Measurements from ENCODE around the gene DRC3.
"Not testable (repeated sequence)": the region's sequence is repeated elsewhere in the genome, so short reads cannot be mapped to it uniquely, and the experiment has no call there.

Gene DRC3

DNA sequence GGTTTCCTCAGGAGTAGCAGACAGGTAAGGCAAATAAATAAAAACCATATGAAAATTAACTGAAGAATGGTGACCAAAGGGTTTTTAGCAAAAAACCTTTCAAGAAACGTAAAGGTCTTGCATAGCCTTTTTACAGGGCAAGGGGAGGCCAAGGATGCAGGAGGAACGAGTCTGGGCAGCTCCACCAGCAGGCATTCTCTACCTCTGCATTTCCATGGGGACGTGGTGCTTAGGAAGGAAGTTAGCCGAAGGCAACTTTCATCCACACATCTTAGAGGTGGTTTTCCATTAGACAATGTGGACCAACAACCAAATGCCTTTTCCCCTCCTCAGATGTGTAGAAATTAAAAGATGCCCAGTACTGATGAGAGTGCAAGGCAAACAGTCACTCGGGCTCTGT lies 21.1 kb upstream of the DRC3 start:
- Histone ChIP-seq H3K27me3 (ENCODE audit: insufficient read depth, low read length, poor library complexity, severe bottlenecking) (no peaks in the 10 kb centered on the region), H3K4me3 (ENCODE audit: low read length, poor library complexity, severe bottlenecking) (no peak overlapping the region), H3K4me1 (ENCODE audit: insufficient read depth, low read length, poor library complexity, severe bottlenecking) (no peaks in the 10 kb centered on the region), H3K9ac (ENCODE audit: low read depth, low read length, poor library complexity, severe bottlenecking) (no peak overlapping the region), H3K36me3 (ENCODE audit: insufficient read depth, low read length) (no peaks in the 10 kb centered on the region), H3K79me2 (ENCODE audit: insufficient read depth, low read length) (no peaks in the 10 kb centered on the region), H3K9me3 (ENCODE audit: insufficient read depth, low read depth, low read length) (no peaks in the 10 kb centered on the region), H3K9me2 (replicated peaks; ENCODE audit: low read depth, low read length) (no peaks in the 10 kb centered on the region), H2AFZ (ENCODE audit: low read length) (no peak overlapping the region), H4K20me1 (ENCODE audit: insufficient read depth, low read length, poor library complexity, severe bottlenecking) (no peaks in the 10 kb centered on the region), H3K4me2 (ENCODE audit: low read depth, low read length, poor library complexity, severe bottlenecking) (no peak overlapping the region), H3F3A (ENCODE audit: low read depth) (no peaks in the 10 kb centered on the region)
- no peak for TF ChIP-seq EZH2phosphoT487 (IDR thresholded peaks at IDR 0.05; ENCODE audit: borderline replicate concordance)
- TF ChIP-seq, protein P1, sequence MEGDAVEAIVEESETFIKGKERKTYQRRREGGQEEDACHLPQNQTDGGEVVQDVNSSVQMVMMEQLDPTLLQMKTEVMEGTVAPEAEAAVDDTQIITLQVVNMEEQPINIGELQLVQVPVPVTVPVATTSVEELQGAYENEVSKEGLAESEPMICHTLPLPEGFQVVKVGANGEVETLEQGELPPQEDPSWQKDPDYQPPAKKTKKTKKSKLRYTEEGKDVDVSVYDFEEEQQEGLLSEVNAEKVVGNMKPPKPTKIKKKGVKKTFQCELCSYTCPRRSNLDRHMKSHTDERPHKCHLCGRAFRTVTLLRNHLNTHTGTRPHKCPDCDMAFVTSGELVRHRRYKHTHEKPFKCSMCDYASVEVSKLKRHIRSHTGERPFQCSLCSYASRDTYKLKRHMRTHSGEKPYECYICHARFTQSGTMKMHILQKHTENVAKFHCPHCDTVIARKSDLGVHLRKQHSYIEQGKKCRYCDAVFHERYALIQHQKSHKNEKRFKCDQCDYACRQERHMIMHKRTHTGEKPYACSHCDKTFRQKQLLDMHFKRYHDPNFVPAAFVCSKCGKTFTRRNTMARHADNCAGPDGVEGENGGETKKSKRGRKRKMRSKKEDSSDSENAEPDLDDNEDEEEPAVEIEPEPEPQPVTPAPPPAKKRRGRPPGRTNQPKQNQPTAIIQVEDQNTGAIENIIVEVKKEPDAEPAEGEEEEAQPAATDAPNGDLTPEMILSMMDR (conservative IDR thresholded peaks at IDR 0.05; ENCODE audit: low read length) = no peak

DNA sequence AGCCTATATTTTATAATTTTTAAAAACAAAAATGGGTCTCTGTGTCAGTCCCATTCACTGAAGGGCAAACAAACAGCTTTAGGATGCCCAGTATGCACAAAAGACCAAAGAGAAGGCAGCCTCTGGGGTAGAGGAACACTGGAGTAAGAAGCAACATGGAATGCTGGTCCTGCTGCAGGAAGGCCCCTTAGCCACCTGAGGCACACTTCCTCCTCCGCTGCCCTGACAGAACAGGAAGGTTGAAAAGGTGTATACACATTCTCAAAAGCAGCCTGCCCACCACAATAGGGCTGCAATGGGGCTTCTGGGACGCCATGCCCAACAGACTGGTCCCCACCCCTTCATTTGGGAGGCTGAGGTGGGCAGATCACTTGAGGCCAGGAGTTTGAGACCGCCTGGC lies 20.0 kb upstream of the DRC3 start:
- Histone ChIP-seq H3K36me3 (ENCODE audit: insufficient read depth, low read length) (no peaks in the 10 kb centered on the region), H3K27me3 (ENCODE audit: insufficient read depth, low read length, poor library complexity, severe bottlenecking) (no peaks in the 10 kb centered on the region), H3K79me2 (ENCODE audit: insufficient read depth, low read length) (peaks cover 6% of the 10 kb centered on the region; the same call in 1 of the 2 replicates), H3K4me2 (ENCODE audit: low read depth, low read length, poor library complexity, severe bottlenecking) (no peak overlapping the region), H3K4me3 (ENCODE audit: low read length, poor library complexity, severe bottlenecking) (no peak overlapping the region), H3K9me2 (replicated peaks; ENCODE audit: low read depth, low read length) (no peaks in the 10 kb centered on the region), H3K9ac (ENCODE audit: low read depth, low read length, poor library complexity, severe bottlenecking) (no peak overlapping the region), H2AFZ (ENCODE audit: low read length) (no peak overlapping the region), H3F3A (ENCODE audit: low read depth) (no peaks in the 10 kb centered on the region), H3K9me3 (ENCODE audit: insufficient read depth, low read depth, low read length) (no peaks in the 10 kb centered on the region), H3K4me1 (ENCODE audit: insufficient read depth, low read length, poor library complexity, severe bottlenecking) (no peaks in the 10 kb centered on the region), H4K20me1 (ENCODE audit: insufficient read depth, low read length, poor library complexity, severe bottlenecking) (no peaks in the 10 kb centered on the region)
- no peak for TF ChIP-seq EZH2phosphoT487 (IDR thresholded peaks at IDR 0.05; ENCODE audit: borderline replicate concordance)
- TF ChIP-seq, protein P1 (conservative IDR thresholded peaks at IDR 0.05; ENCODE audit: low read length) = no peak; the same call in 1 of the 2 replicates

DNA sequence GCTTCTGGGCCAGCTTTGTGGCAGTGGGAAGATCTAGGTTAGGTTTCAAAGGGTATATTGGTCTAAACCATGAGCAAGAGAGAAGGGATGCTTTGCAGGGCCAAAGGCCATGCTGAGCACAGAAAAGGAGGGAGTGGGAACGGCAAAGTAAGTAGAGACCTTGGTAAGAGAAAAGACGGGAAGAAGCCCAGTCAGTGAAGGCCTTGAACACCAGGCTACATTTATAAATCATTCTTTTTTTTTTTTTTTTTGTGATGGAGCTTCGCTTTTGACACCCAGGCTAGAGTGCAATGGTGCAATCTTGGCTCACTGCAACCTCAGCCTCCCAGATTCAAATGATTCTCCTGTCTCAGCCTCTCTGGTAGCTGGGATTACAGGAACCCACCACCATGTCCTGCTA lies 18.6 kb upstream of the DRC3 start:
- Histone ChIP-seq H3K9me3 (ENCODE audit: insufficient read depth, low read depth, low read length) (no peaks in the 10 kb centered on the region), H3K4me2 (ENCODE audit: low read depth, low read length, poor library complexity, severe bottlenecking) (no peak overlapping the region)

DNA sequence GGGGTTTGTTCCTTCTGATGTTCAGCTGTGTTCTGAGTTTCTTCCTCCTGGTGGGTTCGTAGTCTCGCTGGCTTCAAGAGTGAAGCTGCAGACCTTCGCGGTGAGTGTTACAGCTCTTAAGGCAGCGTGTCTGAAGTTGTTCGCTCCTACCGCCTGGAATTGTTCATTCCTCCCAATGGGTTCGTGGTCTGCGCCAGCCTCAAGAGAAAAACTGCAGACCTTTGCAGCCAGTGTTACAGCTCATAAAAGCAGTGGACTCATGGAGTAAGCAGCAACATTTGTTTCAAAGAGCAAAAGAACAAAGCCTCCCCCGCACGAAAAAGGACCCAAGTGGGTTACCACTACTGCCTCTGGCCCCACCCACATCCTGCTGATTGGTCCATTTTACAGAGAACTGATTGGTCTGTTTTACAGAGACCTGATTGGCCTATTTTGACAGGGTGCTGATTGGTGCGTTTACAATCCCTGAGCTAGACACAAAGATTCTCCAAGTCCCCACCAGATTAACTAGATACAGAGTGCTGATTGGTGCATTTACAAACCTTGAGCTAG lies 16.8 kb upstream of the DRC3 start:
- H4K20me1 ChIP-seq (ENCODE audit: insufficient read depth, low read length, poor library complexity, severe bottlenecking); H3K9ac ChIP-seq (ENCODE audit: low read depth, low read length, poor library complexity, severe bottlenecking); H3K9me3 ChIP-seq (ENCODE audit: insufficient read depth, low read depth, low read length); H3K9me2 ChIP-seq (replicated peaks; ENCODE audit: low read depth, low read length); H3K36me3 ChIP-seq (ENCODE audit: insufficient read depth, low read length); H3K4me2 ChIP-seq (ENCODE audit: low read depth, low read length, poor library complexity, severe bottlenecking); H3K27me3 ChIP-seq (ENCODE audit: insufficient read depth, low read length, poor library complexity, severe bottlenecking); H2AFZ ChIP-seq (ENCODE audit: low read length); H3K4me3 ChIP-seq (ENCODE audit: low read length, poor library complexity, severe bottlenecking); H3F3A ChIP-seq (ENCODE audit: low read depth): not testable (repeated sequence)
- peaks cover 19% of the 10 kb centered on the region for H3K4me1 ChIP-seq (ENCODE audit: insufficient read depth, low read length, poor library complexity, severe bottlenecking)
- peaks cover 18% of the 10 kb centered on the region; the same call in 1 of the 2 replicates for H3K79me2 ChIP-seq (ENCODE audit: insufficient read depth, low read length)

More for the DNA sequence above, 18.6 kb upstream of the DRC3 start:
- TF ChIP-seq, protein P1 (conservative IDR thresholded peaks at IDR 0.05; ENCODE audit: low read length) = no peak
- TF ChIP-seq EZH2phosphoT487 (IDR thresholded peaks at IDR 0.05; ENCODE audit: borderline replicate concordance) = no peak
- Histone ChIP-seq H3K9ac (ENCODE audit: low read depth, low read length, poor library complexity, severe bottlenecking) (no peak overlapping the region), H3K9me2 (replicated peaks; ENCODE audit: low read depth, low read length) (no peaks in the 10 kb centered on the region), H3K4me3 (ENCODE audit: low read length, poor library complexity, severe bottlenecking) (no peak overlapping the region), H3F3A (ENCODE audit: low read depth) (no peaks in the 10 kb centered on the region), H3K4me1 (ENCODE audit: insufficient read depth, low read length, poor library complexity, severe bottlenecking) (peaks cover 10% of the 10 kb centered on the region), H2AFZ (ENCODE audit: low read length) (no peak overlapping the region), H3K36me3 (ENCODE audit: insufficient read depth, low read length) (no peaks in the 10 kb centered on the region), H3K79me2 (ENCODE audit: insufficient read depth, low read length) (peaks cover 14% of the 10 kb centered on the region; the same call in 1 of the 2 replicates), H4K20me1 (ENCODE audit: insufficient read depth, low read length, poor library complexity, severe bottlenecking) (no peaks in the 10 kb centered on the region), H3K27me3 (ENCODE audit: insufficient read depth, low read length, poor library complexity, severe bottlenecking) (no peaks in the 10 kb centered on the region)

Measured in Loucy (cell line).